H1 (cell line): Measurements from ENCODE around the gene CPSF4.
"Not testable (repeated sequence)": the region's sequence is repeated elsewhere in the genome, so short reads cannot be mapped to it uniquely, and the experiment has no call there.

Experiments used
- EGR1 ChIP-seq: IDR thresholded peaks from 2 replicates; pipeline ENCODE4 v1.6.1; 2011; ENCODE audit warnings: low read depth, low read length, borderline replicate concordance
- HDAC2 ChIP-seq, 2 experiments: fragments of 300-600 bp in 1 of 2; sonication (generic) in 1 of 2; IDR thresholded peaks; 2 replicates each; pipeline ENCODE4 v1.6.1; 2011 to 2012; ENCODE audit warnings: low read depth in 2 of 2, low read length in 2 of 2, mild to moderate bottlenecking in 2 of 2, moderate library complexity in 2 of 2, borderline replicate concordance in 1 of 2, inconsistent platforms in 1 of 2
- TAF7 ChIP-seq: optimal IDR thresholded peaks from 2 replicates; pipeline ENCODE3; 2011; ENCODE audit warnings: low read depth, mild to moderate bottlenecking, inconsistent platforms, low read length, moderate library complexity, borderline replicate concordance

- not testable (repeated sequence) for TF ChIP-seq HDAC2 (IDR thresholded peaks at IDR 0.05; ENCODE audit: borderline replicate concordance in 1 of 2, low read depth in 2 of 2, low read length in 2 of 2); EGR1; TAF7
These were observed 6.8 kb upstream of the CPSF4 start for GRCh38 chr7:99431756-99432540.
